Esophagus squamous epithelium (tissue), 5 donors: ENCODE data around the gene EIF3F. TPM values are rescaled to one million over a fixed set of nuclear protein-coding genes. Genes with fewer than 3 reads are reported as not detected.

Source experiments
- DNase-seq: peaks from one replicate; lab custom pipeline; 2025; lab: John Stamatoyannopoulos, UW
- H3K27ac ChIP-seq, 4 donors: fragments of 200-600 bp; sonication (generic); one replicate each; pipeline ENCODE4 v1.5.1; 2016 to 2019; ENCODE audit warnings: mild to moderate bottlenecking in 1 of 4
- H3K27me3 ChIP-seq, 4 donors: fragments of 200-600 bp; sonication (generic); 1 replicate in 3 of 4; 2 replicates in 1 of 4; pipeline versions ENCODE4 v1.5.1 to v1.6.0; 2017 to 2021; ENCODE audit warnings: antibody characterized with exemption in 1 of 4
- H3K36me3 ChIP-seq, 3 donors: fragments of 200-600 bp; sonication (generic); one replicate each; pipeline ENCODE4 v1.5.1; 2016 to 2019
- H3K4me1 ChIP-seq, 3 donors: fragments of 200-600 bp; sonication (generic); one replicate each; pipeline ENCODE4 v1.5.1; 2017 to 2019
- H3K4me3 ChIP-seq, 4 donors: fragments of 200-600 bp; sonication (generic); 1 replicate in 3 of 4; 2 replicates in 1 of 4; pipeline ENCODE4 v1.5.1; 2016 to 2019; ENCODE audit warnings: mild to moderate bottlenecking in 2 of 4, moderate library complexity in 1 of 4
- H3K9me3 ChIP-seq, 3 donors: fragments of 200-600 bp; sonication (generic); one replicate each; pipeline ENCODE4 v1.5.1; 2016 to 2019
- CTCF ChIP-seq, 6 experiments: fragments of 450-650 bp in 4 of 6; fragments of 200-600 bp in 2 of 6; sonication (generic) in 2 of 6; IDR thresholded peaks; one replicate each; pipeline ENCODE4 v1.5.1; 2016 to 2019; ENCODE audit warnings: antibody characterized with exemption in 6 of 6, mild to moderate bottlenecking in 4 of 6, moderate library complexity in 4 of 6
- POLR2A ChIP-seq, 4 donors: fragments of 450-650 bp; IDR thresholded peaks; one replicate each; pipeline ENCODE4 v1.6.1; 2017; ENCODE audit warnings: antibody characterized with exemption in 4 of 4, mild to moderate bottlenecking in 4 of 4, moderate library complexity in 3 of 4
- WGBS, 2 donors: methylation state at CpG; one replicate each; pipeline ENCODE4 v1.1.5; 2018; 5-methylcytosine and 5-hydroxymethylcytosine counted together
- intact Hi-C: fragments of 100-400 bp; cut with DNase I; formaldehyde crosslinking; loops from one replicate; pipeline ENCODE4 v1.15.0; 2022
- total RNA-seq, 4 donors: library from RNA; depleted of rRNA; stranded (reverse); fragments of >200 nt; gene quantifications; one replicate each; pipeline ENCODE4 v1.1.0, GENCODE V29; 2016
- donor health status: DM: yes; HTN: yes; CAD: no.

The EIF3F gene
- total RNA-seq, 4 donors from 2014 or later, result 156 to 237 (median 204) TPM

DNA sequence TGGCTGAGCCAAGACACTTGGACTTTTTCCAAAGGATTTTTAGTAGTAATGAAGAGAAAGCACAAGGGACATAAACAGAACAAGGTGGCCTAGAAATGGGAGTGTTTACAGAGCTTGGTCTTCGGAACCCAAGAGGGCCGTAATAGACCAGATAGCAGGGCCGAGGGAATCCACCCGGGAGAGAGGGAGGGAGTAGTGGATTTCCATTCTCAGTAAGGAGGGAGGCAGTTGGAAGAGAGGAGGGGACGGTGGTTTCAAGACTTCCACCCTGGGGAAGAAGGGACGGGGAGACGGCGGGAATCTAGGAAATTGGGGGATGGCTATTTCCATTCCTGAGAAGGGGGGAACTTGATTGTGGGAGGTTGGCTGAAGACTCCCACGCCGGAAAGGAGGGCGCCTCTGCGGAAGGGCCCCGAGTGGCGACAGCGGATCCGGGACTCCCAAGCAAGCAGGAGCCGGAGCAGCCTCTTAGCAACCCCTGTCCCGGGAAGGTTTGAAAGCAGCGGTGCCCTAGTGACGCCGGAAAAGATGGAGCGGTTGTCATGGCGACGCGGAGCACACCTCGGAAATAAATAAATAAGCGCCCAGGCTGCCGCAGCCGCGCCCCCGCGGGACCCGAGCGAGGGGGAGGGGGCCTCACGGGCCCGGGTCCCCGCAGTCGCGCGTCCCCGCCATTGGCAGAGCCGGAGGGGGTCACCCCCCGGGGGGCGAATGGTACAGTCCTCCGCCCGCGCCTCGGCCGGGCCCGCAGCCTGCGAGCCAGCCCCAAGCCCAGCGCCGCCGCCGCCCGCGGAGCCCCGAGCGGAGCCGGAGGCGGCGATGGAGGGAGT lies 31.6 kb downstream of the EIF3F start:
- 6 to 7% methylated on average over 17 to 19 of the region's 62 CpGs for WGBS, 2 donors
- no peaks in the 10 kb centered on the region for H3K36me3 ChIP-seq
- H3K27me3 ChIP-seq, result peaks cover 0 to 66% (median 0%) of the 10 kb centered on the region in 4 donors
- DNase-seq, result no peak
- H3K9me3 ChIP-seq, result no peaks in the 10 kb centered on the region
- H3K4me1 ChIP-seq, result peaks cover 10 to 28% (median 14%) of the 10 kb centered on the region in 3 donors
- intact Hi-C loops, result no loop called here
- TF ChIP-seq POLR2A (IDR thresholded peaks at IDR 0.05) (no peak), CTCF (IDR thresholded peaks at IDR 0.05) (no peak)
- H3K27ac ChIP-seq, result peak overlapping the region; percentile 56 to 84 (median 77)
- peak overlapping the region; percentile 40 to 68 (median 64) for H3K4me3 ChIP-seq

GRCh38 chr11:8019314-8020243 lies 32.4 kb downstream of the EIF3F start:
- WGBS, 2 donors, result 0% methylated on average over 4 of the region's 84 CpGs
- Histone ChIP-seq H3K27ac (peak overlapping the region; percentile 56 to 84 (median 77)), H3K4me3 (peak overlapping the region; percentile 40 to 68 (median 64)), H3K36me3 (no peaks in the 10 kb centered on the region), H3K4me1 (peaks cover 10 to 28% (median 14%) of the 10 kb centered on the region in 3 donors), H3K9me3 (no peaks in the 10 kb centered on the region), H3K27me3 (peaks cover 0 to 66% (median 0%) of the 10 kb centered on the region in 4 donors)
- intact Hi-C loops, result no loop called here
- TF ChIP-seq POLR2A (IDR thresholded peaks at IDR 0.05) (no peak), CTCF (IDR thresholded peaks at IDR 0.05) (no peak)
- DNase-seq, result no peak

- DNase-seq, result no peak
- 59 to 63% methylated on average over 7 of the region's 7 CpGs for WGBS, 2 donors
- intact Hi-C loops, result no loop called here
- Histone ChIP-seq H3K4me1 (peaks cover 10 to 28% (median 14%) of the 10 kb centered on the region in 3 donors), H3K36me3 (no peaks in the 10 kb centered on the region), H3K27ac (no peak overlapping the region), H3K9me3 (no peaks in the 10 kb centered on the region), H3K27me3 (peaks cover 0 to 62% (median 0%) of the 10 kb centered on the region in 4 donors), H3K4me3 (peak overlapping the region; percentile 40 to 68 (median 64))
- TF ChIP-seq CTCF (IDR thresholded peaks at IDR 0.05) (no peak), POLR2A (IDR thresholded peaks at IDR 0.05) (no peak)
Observed at GRCh38 chr11:8020244-8020597, 33.1 kb downstream of the EIF3F start.

GRCh38 chr11:8021920-8022319 lies 34.8 kb downstream of the EIF3F start:
- Histone ChIP-seq H3K27me3 (peaks cover 0 to 45% (median 0%) of the 10 kb centered on the region in 4 donors), H3K4me1 (peaks cover 10 to 28% (median 14%) of the 10 kb centered on the region in 3 donors), H3K36me3 (no peaks in the 10 kb centered on the region), H3K4me3 (no peak overlapping the region), H3K27ac (no peak overlapping the region), H3K9me3 (no peaks in the 10 kb centered on the region)
- TF ChIP-seq POLR2A (IDR thresholded peaks at IDR 0.05) (no peak), CTCF (IDR thresholded peaks at IDR 0.05) (no peak)
- WGBS, 2 donors, result 55 to 80% methylated on average over 1 of the region's 1 CpG
- DNase-seq, result no peak
- intact Hi-C loops, result no loop called here
